PC-9 (cell line): ENCODE data around the gene SPRY2.

ENCODE experiments used
- CTCF ChIP-seq: fragments of 200-600 bp; sonication (generic); conservative IDR thresholded peaks from 2 replicates; pipeline ENCODE4 v1.6.1; 2017; ENCODE audit warnings: mixed run types, antibody characterized with exemption, mild to moderate bottlenecking, moderate library complexity
- EZH2 ChIP-seq: fragments of 200-600 bp; sonication (generic); IDR thresholded peaks from 2 replicates; pipeline ENCODE4 v1.8.0; 2017; ENCODE audit warnings: antibody characterized with exemption, low read depth

- no peak for TF ChIP-seq EZH2
- TF ChIP-seq CTCF = no peak
These were observed 28.8 kb downstream of the SPRY2 start for GRCh38 chr13:80312012-80312704.
